Activated CD4-positive, alpha-beta T cell treated with anti-CD3 and anti-CD28 coated beads, Interleukin-2, amount 50 U/mL, for 48 hours (primary cell): ENCODE measurements around the gene ADCY3.

Source experiments
- DNase-seq, 2 experiments: peaks; one replicate each; pipeline ENCODE4 v3.0.0-alpha.2; 2020

Gene ADCY3

DNA sequence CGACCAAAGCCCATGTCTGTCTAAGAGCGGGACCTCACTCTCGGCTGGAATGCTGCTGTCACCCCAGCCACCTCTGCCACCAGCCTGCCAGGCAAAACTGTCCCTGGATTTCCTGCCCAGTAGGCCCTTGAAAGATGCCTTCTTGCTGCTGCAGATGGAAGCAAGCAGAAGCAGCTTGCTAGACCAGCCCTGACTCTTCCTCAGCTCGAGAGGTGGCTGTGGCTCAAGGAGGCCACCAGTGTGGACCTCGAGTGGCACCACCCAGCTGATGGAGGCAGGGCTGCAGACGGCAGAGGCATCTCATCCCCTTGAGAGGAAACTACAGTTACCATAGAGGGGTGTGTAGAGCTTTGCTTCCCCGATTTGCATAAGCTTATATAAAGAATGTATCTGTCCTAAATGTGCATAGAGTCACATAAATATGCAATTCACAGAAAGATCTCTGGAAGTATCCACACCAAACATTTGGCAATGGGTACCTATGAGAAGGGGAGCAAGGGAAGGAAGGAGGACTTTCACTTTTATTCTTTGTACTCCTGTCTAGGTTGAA lies 20.6 kb downstream of the ADCY3 start:
- no peak for DNase-seq

DNA sequence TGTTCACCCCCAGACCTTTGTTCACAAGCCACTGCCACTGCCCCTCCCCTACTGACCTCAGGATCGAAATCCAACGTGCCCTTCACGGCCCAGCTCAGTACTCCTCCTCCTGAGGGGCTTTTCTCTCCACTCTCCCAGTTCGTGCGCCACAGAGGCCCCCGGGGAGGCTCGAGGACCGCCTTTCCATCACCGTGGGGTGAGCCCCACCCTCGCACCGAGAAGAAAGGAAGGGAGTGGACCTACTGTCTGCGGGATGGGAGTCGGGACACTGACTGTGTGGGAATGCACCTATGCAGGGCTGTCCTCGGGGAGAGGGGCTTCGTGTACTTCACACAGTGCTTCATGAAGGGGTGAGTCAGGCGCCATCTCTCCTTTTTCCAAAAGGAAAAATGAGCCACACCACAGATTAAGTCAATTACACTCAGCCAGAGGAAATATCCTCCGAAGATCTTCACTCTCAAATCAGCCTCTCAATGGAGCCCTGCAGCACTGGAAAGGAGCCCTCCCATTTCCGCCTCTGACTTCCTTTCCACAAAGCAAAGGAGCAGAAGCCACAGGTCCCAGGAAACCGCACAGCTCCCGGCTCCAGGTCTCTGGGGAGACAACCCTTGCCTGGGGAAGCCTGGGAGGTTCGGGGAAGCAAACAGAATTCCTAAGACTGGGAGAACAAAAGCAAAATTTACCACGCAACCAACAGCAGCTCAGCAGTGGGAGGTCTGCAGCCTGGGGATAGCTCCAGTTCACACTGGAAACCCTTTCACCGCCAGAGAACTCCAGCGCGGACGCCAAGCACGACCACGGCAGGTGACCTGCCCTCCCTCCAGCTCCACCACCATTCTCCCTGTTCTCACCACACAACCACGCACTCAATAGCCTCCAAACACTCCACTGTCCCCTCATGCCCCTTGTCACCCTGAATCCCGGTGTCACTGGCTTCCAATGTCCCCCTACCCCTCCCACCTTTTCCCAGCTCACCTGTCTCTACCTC lies 21.6 kb downstream of the ADCY3 start:
- DNase-seq: no peak

DNA sequence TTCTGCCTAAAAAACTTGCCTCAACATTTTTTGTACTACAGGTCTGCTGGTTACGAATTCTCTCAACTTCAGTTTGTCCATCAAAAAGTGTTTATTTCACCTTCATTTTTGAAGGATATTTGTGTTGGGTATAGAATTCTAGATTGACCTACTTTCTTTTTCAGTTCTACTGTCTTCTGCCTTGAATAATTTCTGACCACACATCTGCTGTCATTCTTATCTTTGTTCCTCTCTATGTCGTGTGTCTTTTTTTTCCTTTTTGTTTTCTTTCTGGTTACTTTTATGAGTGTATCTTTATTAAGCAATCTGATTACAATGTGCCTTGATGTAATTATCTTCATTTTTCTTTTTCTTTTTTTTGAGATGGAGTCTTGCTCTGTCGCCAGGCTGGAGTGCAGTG lies 25.3 kb downstream of the ADCY3 start:
- DNase-seq: no peak

DNA sequence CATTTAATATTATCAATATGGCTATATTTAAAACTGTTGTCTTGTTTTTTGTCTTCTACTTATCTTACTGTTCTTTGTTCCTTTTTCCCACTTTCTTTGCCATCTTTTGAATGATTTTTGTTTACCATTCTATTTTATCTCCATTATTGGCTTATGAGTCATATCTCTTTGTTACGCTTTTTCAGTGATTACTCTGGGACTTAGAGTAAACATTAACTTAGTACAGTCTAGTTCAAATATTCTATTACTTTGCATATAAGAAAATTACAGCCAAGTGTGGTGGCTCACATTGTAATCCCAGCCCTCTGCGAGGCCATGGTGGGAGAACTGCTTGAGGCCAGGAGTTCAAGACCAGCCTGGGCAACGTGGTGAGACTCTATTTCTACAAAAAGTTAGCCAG lies 26.1 kb downstream of the ADCY3 start:
- no peak for DNase-seq

DNA sequence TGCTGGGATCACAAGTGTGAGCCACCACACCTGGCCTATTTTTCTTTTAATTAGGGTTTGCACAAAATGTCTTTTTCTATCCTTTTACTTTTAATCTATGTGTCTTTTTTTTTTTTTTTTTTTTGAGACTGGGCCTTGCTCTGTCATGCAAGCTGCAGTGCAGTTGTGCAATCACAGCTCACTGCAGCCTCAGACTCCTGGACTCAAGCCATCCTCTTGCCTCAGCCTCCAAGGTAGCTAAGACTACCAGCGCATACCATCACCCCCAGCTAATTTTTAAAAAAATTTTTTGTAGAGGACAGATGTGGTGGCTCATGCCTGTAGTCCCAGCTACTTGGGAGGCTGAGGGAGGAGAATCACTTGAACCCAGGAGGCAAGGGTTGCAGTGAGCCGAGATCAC lies 27.1 kb downstream of the ADCY3 start:
- DNase-seq: no peak

DNA sequence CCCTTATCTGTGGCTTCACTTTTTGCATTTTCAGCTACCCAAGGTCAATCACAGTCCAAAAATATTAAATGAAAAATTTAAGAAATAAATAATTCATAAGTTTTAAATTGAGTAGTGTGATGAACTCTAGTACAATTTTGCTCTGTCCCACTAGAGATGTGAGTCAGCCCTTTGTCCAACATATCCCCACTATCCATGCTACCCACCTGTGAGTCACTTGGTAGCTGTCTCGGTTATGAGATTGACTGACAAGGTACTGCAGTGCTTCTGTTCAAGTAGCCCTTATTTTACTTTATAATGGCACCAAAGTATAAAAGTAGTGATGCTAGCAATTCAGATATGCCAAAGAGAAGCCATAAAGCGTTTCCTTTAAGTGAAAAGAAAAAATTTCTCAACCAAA lies 28.8 kb downstream of the ADCY3 start:
- DNase-seq: no peak

DNA sequence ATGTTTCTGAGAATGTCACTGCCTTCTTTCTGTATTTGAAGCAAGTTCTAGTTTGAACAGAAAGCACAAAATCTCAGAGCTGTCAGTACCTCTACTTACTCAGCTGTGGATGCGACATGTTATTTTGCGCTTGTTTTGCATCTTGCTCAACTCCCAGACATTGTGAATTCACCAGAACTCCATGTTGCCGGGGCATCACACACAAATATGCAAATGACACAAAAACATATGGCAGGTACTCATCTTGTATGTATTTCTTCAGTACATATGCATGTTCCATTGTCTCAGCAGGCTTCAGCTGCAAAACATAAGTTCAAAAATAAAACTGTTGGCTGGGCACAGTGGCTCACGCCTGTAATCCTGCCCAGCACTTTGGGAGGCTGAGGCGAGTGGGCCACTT lies 30.8 kb downstream of the ADCY3 start:
- DNase-seq: no peak

DNA sequence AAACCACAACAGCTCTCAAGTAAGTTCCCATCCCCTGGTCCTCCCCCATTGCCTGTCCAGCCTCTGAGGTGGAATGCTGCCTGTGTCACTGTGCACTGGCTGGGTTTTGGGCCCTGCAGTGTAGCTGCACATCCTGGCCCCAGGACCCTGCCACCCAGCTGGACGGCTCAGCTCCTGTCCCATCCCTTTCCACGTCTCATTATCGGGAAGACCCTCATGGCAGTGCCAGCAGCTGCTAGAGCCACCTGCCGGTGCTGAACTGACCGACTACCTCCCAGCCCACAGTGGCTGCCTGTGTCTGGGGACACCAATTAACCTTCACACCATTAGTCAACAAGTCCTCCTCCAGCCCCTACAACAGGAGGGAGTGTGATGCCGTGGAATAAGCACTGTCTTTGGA lies 31.9 kb downstream of the ADCY3 start:
- no peak for DNase-seq

DNA sequence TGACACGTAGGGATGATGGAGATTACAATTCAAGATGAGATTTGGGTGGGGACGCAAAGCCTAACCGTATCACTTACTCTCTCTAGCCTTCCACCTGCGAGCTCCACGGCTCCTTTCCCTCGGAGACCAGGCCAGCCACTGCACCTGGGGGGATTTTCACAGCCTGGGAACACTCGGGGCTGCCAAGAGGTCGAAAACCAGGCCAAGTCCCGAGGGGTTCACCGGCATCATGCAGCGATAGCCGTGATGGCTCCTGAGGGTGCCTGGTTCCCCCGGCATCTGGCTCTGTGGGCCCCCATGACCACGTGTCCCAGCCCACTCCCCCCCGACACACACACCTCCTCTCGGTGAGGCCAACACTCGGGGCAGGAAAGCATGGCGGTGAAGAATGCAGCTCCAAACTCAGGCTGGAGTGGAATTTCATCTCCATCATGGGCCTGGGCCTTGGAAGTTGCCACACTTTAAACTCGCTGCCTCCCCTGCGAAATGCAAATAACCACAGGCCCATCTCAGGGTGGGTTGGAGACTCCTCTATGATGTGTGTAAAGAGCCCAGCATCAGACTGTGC lies 32.6 kb downstream of the ADCY3 start:
- no peak for DNase-seq

DNA sequence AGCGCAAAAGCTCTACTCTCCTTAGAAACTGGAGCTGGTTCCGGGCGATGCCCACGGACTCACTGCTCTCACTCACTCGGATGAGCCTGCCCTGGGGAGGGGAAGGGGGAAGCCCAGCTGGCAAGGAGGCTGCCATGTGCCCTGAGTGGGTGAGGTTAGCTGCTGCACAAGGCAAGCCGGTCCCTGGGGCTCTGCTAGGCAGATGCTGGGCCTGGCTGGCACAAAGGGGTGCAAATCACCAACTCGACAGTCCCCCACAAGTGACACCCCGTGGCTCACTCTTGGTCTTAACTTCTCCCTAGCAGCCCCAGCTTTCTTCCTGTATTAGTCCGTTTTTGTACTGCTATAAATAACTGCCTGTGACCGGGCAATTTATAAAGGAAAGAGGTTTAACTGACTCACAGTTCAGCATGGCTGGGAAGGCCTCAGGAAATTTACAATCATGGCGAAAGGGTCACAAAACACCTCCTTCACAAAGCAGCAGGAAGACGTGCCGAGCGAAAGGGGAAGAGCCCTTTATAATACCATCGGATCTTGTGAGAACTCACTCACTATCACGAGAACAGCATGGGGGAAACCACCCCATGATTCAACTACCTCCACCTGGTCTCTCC lies 33.2 kb downstream of the ADCY3 start:
- DNase-seq: no peak

DNA sequence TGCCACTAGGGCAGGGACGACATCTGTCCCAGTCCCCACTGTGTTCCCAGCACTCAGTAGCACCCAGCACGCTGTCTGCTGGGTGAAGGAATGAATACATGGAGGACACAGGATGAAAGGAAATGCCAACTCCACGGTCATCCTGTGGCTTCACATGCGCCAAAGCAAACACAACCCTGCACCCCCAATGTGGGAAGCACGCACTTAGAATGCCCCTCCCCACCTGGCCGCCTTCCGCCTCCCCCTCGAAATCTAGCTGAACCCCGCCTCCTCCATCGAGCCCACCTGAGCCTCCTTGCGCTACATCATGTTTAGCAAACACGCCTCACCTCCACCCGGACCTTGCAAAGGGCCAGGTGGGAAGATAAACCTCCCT lies 33.9 kb downstream of the ADCY3 start:
- no peak for DNase-seq

DNA sequence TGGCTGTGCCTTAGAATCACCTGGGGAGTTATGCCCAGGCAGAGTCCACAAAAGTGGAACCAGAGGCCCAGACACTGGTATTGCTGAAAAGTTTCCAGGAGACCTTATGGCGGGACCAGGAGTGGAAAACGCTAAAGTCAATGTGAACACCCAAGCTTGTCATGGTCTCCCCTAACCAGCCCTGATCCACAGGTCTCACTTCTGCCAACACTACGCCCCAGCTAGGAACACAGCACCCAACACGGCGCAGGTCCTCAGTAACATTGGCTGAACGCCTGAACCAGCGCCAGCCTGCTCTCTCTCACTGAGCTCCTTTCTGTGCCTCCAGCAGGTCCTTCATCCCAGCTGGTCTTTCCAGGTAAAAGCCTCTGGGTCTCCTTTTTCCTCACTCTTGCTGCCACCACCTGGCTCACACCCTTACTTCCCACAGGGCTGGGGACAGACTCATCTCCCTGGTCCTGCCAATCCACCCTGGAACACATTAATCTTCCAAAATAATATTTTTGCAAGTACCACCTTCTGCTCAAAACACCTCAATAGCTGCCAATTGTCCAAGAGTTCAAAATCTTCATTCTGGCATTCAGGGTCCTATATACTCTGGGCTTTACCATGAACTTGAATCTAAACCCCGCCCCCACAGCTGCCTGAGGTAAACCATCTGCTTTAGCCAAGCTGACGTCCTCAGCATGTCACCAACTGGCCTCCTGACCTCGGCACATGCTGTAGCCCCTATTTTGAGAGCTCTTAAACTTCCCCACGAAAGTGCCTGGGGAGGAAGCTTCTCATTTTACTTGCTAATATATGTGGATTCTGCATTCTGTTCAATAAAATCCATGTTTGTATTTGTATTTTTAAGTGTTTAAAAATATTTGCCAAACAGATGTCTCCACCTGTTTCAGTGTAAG lies 34.6 kb downstream of the ADCY3 start:
- no peak for DNase-seq

DNA sequence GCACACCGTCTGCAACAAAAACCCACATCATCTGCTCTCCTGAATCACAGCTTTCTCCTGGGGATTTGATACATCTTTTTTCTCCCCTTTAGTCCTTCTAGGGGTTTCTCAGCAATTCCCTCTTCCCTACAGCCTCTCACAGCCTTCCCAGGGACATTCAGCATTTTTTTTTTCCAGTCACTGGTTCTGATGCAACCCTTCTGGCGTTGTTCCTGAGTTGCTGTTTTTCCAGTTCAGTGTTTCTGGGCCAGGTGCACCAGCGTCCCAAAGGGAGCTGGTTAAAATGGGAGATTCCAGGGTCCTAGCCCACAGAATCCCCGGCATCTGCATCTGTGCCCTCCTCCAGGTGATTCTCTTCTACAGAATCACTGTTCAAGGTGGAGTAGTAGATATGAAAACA lies 36.1 kb downstream of the ADCY3 start:
- DNase-seq: no peak

DNA sequence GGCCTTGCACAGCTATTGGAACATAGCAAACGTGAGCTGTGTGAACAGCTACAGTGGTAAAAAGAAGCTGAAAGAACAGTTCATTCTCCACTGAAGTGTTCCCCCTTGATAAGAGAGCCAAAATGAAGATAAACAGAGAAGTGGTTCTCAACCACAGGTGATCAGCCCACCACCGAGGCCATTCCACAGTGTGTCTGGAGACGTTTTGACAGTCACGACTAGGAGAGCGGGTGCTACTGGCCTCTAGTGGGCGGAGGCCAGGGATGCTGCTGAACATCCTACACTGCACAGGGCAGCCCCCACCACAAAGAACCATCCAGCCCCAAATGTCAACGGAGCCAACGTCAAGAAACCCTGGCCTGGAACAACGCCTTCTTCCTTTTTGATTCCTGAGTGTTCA lies 38.4 kb downstream of the ADCY3 start:
- DNase-seq: no peak

DNA sequence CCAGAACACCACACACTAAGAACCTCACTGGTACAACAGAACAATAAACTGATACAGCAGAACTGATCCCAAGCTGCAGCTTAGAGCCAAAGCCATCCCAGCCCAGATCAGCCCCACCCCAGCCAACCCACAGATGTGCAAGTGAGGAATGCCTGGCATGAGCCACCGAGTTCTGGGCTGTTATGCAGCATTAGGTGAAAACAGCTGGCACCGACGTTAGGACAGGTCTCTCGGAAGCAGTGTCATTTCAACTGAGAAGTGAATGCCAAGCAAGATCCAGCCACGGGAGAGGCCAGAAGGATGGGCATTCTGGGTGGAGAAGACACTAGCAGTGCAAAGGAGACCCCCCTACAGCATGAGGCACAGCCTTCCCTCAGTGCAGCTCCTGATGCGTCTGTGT lies 38.9 kb downstream of the ADCY3 start:
- DNase-seq: no peak

DNA sequence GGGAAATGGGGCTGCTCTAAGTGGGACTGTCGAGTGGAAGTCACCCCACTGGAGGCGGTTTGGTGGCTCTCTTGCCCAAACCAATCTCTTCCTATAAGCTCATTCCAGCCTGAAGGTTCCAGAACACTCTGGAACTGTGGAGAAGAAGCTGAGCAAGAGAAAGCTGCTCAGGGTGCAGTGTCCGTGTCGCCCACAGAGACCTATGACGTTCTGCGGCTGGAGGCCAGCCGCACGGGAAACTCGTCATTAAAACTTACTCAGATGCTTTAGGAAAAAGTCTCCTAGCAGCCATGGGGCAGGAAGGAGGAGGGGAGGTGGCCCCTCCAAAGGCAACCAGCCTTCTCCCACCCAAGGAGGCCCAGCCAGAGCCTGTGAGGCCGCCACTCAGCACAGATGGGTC lies 41.7 kb downstream of the ADCY3 start:
- no peak for DNase-seq

DNA sequence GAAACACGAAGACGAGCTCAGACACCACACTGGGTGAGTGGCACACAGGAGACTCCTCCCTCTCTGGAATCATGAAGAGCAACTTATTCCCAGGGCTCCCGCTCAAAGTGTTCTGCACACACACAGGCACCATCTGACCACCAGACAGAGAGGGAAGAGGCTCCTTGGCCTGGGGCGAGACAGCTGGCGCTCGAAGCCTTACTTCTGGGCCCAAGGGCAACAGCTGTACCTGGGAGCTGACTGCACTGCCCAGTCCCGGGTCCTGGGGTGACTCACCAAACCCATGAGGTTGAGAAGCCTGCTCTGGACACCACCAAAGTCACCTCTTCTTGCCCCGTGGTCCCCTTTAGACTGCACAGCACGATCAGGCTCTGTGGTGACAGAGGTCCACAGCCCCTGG lies 42.4 kb downstream of the ADCY3 start:
- no peak for DNase-seq

DNA sequence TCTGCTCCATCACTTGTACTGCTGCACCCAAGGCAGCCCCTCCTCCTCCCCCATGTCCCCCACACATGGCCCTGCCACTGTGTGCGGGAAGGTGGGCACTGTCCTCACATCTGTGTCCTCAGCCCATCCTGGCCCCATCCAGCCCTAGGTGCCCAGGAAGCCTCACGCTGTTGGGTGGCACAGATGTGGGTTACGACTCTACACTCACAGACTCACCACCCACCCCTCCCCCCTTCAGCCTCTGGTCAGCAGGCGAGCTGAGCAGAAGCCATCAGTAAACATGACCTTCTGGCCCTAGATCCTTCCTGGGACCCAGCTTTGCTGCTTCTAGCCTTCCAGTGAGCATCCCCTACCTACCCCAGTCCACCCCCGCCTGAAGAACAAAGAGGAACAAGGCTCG lies 43.0 kb downstream of the ADCY3 start:
- no peak for DNase-seq

DNA sequence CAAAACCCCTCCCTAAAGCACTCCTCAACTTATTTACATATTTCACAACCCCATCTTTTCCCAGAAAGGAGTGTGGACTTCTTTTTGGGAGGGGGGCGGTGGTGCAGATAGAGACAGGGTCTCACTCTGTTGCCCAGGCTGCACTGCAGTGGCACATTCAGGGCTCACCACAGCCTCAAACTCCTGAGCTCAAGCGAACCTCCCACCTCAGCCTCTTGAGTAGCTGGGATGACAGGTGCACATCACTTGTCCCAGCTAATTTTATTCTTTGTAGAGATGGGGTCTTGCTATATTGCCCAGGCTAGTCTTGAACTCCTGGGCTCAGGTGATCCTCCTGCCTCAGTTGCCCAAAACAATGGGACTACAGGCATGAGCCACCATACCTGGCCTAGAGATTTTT lies 44.1 kb downstream of the ADCY3 start:
- DNase-seq: no peak

DNA sequence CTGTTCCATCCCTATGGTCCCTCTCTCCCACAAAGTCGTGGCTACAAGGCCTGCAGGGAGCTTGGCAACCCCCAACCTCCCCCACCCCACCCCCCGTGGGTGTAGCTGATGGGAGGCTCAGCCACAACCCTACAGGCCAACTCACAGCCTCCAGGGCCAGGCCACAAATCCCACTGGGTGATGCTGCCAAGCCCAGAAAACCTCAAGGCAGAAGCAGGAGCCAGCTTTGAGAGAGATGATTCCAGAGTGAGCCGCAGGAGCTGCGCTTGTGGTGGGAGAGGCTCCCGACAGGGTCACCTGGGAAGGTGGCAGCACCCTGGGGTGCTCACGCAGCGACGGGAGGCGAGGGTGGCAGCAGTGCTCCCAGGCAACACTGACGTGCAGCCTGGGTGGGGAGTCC lies 44.8 kb downstream of the ADCY3 start:
- no peak for DNase-seq

DNA sequence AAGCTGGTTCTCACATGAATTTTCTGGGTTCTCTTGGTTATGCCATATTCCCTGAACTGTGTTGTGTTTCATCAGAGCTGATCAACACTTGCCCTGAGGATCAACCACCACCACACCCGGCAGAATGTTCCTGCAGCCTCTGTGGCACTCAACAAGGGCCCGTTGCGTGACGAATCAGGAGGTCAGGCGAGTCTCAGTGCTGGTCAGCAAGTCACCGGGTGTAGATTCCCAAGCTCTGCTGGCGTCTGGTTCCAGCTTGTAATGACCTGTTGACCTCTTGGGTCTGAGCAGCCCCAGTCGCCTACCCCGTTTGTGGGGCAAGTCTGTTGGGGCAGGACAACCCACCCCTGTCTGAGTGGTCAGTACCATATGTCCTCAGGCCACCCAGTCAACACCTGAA lies 46.0 kb downstream of the ADCY3 start:
- DNase-seq: no peak

DNA sequence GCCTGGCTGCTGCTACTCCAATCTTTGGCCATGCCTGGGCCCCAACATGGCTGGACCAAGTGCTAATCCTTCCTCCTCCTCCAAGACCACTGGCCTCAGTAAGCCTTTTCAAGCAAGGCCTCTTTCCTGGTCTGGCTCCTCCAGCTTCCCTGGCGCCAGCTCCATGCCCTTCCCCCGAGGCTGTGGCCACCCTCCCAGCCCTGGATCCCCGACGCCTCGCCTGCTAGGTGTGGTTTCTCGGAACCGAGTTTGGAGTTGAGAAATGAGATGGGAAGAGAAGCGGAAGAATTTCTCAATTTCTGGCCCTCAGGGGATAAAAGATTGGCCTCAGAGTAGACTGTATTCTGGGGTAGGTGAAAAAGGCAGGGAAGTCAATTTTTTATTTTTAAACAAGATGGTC lies 46.4 kb downstream of the ADCY3 start:
- no peak for DNase-seq
